K562 (cell line): ENCODE results near the gene POLRMT. TPM values are rescaled to one million over a fixed set of nuclear protein-coding genes. Genes with fewer than 3 reads are reported as not detected.

ENCODE experiments used
- ADNP ChIP-seq: fragments of 200-800 bp; sonication (Bioruptor generic); IDR thresholded peaks from 2 replicates; pipeline ENCODE4 v1.6.1; 2016; ENCODE audit warnings: missing genetic modification characterization, missing compliant biosample characterization
- DMBX1 ChIP-seq: fragments of 250-450 bp; sonication (Bioruptor Pico); IDR thresholded peaks from 2 replicates; pipeline ENCODE4 v1.8.0; 2022; ENCODE audit warnings: inconsistent platforms, mild to moderate bottlenecking, moderate library complexity, borderline replicate concordance
- FOSL1 ChIP-seq: fragments of 200-800 bp; sonication (Bioruptor generic); conservative IDR thresholded peaks from 2 replicates; pipeline ENCODE4 v1.6.1; 2016; ENCODE audit warnings: missing genetic modification characterization, missing compliant biosample characterization
- HMG20A ChIP-seq: fragments of 450-650 bp; formaldehyde crosslinking; conservative IDR thresholded peaks from 2 replicates; pipeline ENCODE4 v1.4.0; 2020; ENCODE audit warnings: mild to moderate bottlenecking, mixed read lengths
- HNRNPLL ChIP-seq: fragments of 200-400 bp; formaldehyde crosslinking; IDR thresholded peaks from 2 replicates; pipeline ENCODE4 v1.6.1; 2017; ENCODE audit warnings: low read length, low read depth, mild to moderate bottlenecking; ENCODE audit not compliant: poor library complexity, severe bottlenecking
- KLF10 ChIP-seq: fragments of 250-450 bp; sonication (Bioruptor Pico); IDR thresholded peaks from 2 replicates; pipeline ENCODE4 v1.6.1; 2021; ENCODE audit warnings: matching md5 sums
- MED1 ChIP-seq: sonication (generic); formaldehyde crosslinking; IDR thresholded peaks from 2 replicates; pipeline ENCODE4 v1.8.1; 2023; ENCODE audit warnings: missing genetic modification reagents, borderline replicate concordance
- OTX1 ChIP-seq: fragments of 450-650 bp; formaldehyde crosslinking; IDR thresholded peaks from 2 replicates; pipeline ENCODE4 v1.4.0; 2022; ENCODE audit warnings: mild to moderate bottlenecking
- POLR2G ChIP-seq: fragments of 200-400 bp; formaldehyde crosslinking; IDR thresholded peaks from 2 replicates; pipeline ENCODE4 v1.6.1; 2017; ENCODE audit warnings: low read depth, mild to moderate bottlenecking, antibody characterized with exemption, low read length, moderate library complexity
- PPARD ChIP-seq: fragments of 250-450 bp; sonication (Bioruptor Pico); IDR thresholded peaks from 2 replicates; pipeline ENCODE4 v1.8.0; 2022; ENCODE audit warnings: inconsistent platforms, mild to moderate bottlenecking, moderate library complexity
- RCOR1 ChIP-seq, 2 experiments: IDR thresholded peaks; 2 replicates each; pipeline ENCODE4 v1.6.1; 2012; ENCODE audit warnings: low read depth in 2 of 2, low read length in 2 of 2, borderline replicate concordance in 1 of 2, improper control_type of control experiment in 1 of 2
- RUNX1 ChIP-seq: sonication (generic); IDR thresholded peaks from 2 replicates; pipeline ENCODE4 v1.6.1; 2016; ENCODE audit warnings: antibody characterized with exemption, low read depth
- SIN3A ChIP-seq, 2 experiments: fragments of 150-350 bp in 1 of 2; IDR thresholded peaks; 2 replicates each; pipeline ENCODE4 v1.6.1; 2011 to 2016; ENCODE audit warnings: borderline replicate concordance in 2 of 2, low read depth in 2 of 2, low read length in 2 of 2, mild to moderate bottlenecking in 2 of 2, moderate library complexity in 2 of 2; ENCODE audit not compliant: control insufficient read depth in 1 of 2
- SIN3B ChIP-seq: fragments of 450-650 bp; IDR thresholded peaks from 2 replicates; pipeline ENCODE4 v1.6.1; 2017; ENCODE audit warnings: low read depth, mild to moderate bottlenecking, moderate library complexity
- SMC3 ChIP-seq: conservative IDR thresholded peaks from 2 replicates; pipeline ENCODE4 v1.6.1; 2011; ENCODE audit warnings: low read depth, low read length, improper control_type of control experiment; ENCODE audit not compliant: insufficient read depth
- SRF ChIP-seq, 2 experiments: fragments of 250-450, 450-650 bp in 1 of 2; sonication (Bioruptor Pico) in 1 of 2; sonication (generic) in 1 of 2; formaldehyde crosslinking; IDR thresholded peaks; 2 replicates each; pipeline versions ENCODE4 v1.5.0 to v1.5.1; 2020 to 2022; ENCODE audit warnings: mild to moderate bottlenecking in 1 of 2, missing genetic modification reagents in 1 of 2
- TAF15 ChIP-seq: fragments of 200-400 bp; formaldehyde crosslinking; IDR thresholded peaks from 2 replicates; pipeline ENCODE4 v1.6.1; 2017; ENCODE audit warnings: mild to moderate bottlenecking, low read depth, low read length, moderate library complexity
- TCF3 ChIP-seq: sonication (generic); formaldehyde crosslinking; IDR thresholded peaks from 2 replicates; pipeline ENCODE4 v1.4.0; 2020; ENCODE audit warnings: mild to moderate bottlenecking, missing genetic modification reagents
- ZNF174 ChIP-seq: fragments of 250-450 bp; sonication (Bioruptor Pico); IDR thresholded peaks from 2 replicates; pipeline ENCODE4 v1.4.0; 2020; ENCODE audit warnings: mild to moderate bottlenecking
- ZNF395 ChIP-seq: fragments of 200-800 bp; sonication (Bioruptor generic); IDR thresholded peaks from 2 replicates; pipeline ENCODE4 v1.6.1; 2017; ENCODE audit warnings: missing genetic modification characterization, missing compliant biosample characterization
- ZSCAN29 ChIP-seq: fragments of 450-650 bp; IDR thresholded peaks from 2 replicates; pipeline ENCODE4 v1.6.1; 2017
- polyA plus RNA-seq, 8 experiments: library from polyadenylated mRNA; depleted of rRNA in 4 of 8; stranded (reverse) in 5 of 8; unstranded in 3 of 8; fragments of >200 nt; fragmentation: Nextera tagmentation in 2 of 8; fragmentation: Illumina TruSeq in 1 of 8; extraction: Ambion mirVana in 2 of 8; extraction: Trizol in 1 of 8; gene quantifications; 2 replicates each; pipeline versions ENCODE4 v1.2.1 to v1.2.3, GENCODE V29; 2011 to 2014; ENCODE audit warnings: inconsistent platforms in 1 of 8, missing spikeins in 1 of 8
- total RNA-seq, 7 experiments: library from RNA; depleted of rRNA in 6 of 7; stranded (reverse); fragments of >200 nt in 6 of 7; fragmentation: Illumina TruSeq in 2 of 7; extraction: Trizol in 2 of 7; gene quantifications; 2 replicates each; pipeline versions ENCODE4 v1.2.1 to v1.2.3, GENCODE V29; 2011 to 2021; ENCODE audit warnings: low replicate concordance in 1 of 7
- TF ChIP-seq, protein P1 (sequence below): fragments of 450-650 bp; formaldehyde crosslinking; IDR thresholded peaks from 2 replicates; pipeline ENCODE4 v1.4.0; 2020; ENCODE audit warnings: mild to moderate bottlenecking, mixed read lengths
- TF ChIP-seq, protein P2 (sequence below): sonication (generic); formaldehyde crosslinking; IDR thresholded peaks from 2 replicates; pipeline ENCODE4 v1.8.0; 2022; ENCODE audit warnings: missing genetic modification reagents, mild to moderate bottlenecking, borderline replicate concordance

POLRMT gene
- total and polyA plus RNA-seq, 9 of the 15 experiments (the other 6 are each of a cell fraction or from before 2014, with no cell fraction given) = 30.3 to 144 (median 68.0) TPM

DNA sequence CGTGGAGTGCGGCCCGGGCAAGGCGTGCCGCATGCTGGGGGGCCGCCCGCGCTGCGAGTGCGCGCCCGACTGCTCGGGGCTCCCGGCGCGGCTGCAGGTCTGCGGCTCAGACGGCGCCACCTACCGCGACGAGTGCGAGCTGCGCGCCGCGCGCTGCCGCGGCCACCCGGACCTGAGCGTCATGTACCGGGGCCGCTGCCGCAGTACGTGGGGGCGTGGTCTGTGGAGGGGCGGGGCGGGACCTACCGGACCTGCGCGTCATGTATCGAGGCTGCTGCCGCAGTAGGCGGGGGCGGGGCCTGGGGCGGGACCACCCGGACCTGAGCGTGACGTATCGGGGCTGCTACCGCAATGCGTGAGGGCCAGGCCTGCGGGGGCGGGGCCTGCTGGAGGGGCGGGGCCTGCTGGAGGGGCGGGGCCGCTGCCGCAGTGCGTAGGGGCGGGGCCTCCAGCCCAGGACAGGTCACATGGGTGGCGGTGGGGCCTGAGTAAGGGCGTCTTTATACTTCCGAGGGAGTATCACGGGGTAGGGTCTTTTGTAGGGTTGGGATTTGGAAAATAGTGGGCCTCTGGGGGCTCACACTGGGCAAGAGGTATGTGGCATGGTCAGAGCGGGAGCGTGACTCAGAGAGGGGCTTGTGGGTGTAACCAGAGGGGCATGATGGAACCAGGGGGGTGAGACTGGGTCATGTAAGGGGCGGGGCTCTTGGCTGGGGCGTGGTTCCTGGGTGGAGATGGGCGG is 47.1 kb upstream of the POLRMT start (continued):
- TF ChIP-seq HMG20A (CRISPR knock-in tag) (no peak), ZNF174 (CRISPR knock-in tag) (no peak), ZNF395 (CRISPR knock-in tag) (no peak), ZSCAN29 (no peak), TAF15 (no peak), PPARD (no peak), OTX1 (CRISPR knock-in tag) (peak; percentile 96), MED1 (CRISPR knock-in tag) (no peak), DMBX1 (CRISPR knock-in tag) (no peak), SRF (CRISPR knock-in tag; IDR thresholded peaks at IDR 0.05) (peak in 1 of 2 experiments; percentile 7; a peak in 1 of 4 replicates), ADNP (no peak), SIN3A (IDR thresholded peaks at IDR 0.05; ENCODE audit: borderline replicate concordance in 2 of 2, control insufficient read depth in 1 of 2, low read depth in 2 of 2, low read length in 2 of 2) (peak in 1 of 2 experiments; percentile 80; a peak in 1 of 4 replicates), SIN3B (no peak; the same call in none of the 2 replicates), POLR2G (peak; percentile 97), RUNX1 (no peak), SMC3 (0 out of 2 replicates have a peak, but pooled peaks have one; percentile 21), TCF3 (CRISPR knock-in tag) (peak; percentile 26), FOSL1 (peak; percentile 31; the same call in 1 of the 2 replicates), KLF10 (CRISPR knock-in tag) (no peak), RCOR1 (IDR thresholded peaks at IDR 0.05; ENCODE audit: borderline replicate concordance in 1 of 2, low read depth in 2 of 2, low read length in 2 of 2) (peak in 1 of 2 experiments; percentile 65; a peak in 1 of 4 replicates), HNRNPLL (no peak)
- TF ChIP-seq, protein P1, sequence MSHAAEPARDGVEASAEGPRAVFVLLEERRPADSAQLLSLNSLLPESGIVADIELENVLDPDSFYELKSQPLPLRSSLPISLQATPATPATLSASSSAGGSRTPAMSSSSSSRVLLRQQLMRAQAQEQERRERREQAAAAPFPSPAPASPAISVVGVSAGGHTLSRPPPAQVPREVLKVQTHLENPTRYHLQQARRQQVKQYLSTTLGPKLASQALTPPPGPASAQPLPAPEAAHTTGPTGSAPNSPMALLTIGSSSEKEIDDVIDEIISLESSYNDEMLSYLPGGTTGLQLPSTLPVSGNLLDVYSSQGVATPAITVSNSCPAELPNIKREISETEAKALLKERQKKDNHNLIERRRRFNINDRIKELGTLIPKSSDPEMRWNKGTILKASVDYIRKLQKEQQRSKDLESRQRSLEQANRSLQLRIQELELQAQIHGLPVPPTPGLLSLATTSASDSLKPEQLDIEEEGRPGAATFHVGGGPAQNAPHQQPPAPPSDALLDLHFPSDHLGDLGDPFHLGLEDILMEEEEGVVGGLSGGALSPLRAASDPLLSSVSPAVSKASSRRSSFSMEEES (CRISPR knock-in tag) = peak; percentile 49
- TF ChIP-seq, protein P2, sequence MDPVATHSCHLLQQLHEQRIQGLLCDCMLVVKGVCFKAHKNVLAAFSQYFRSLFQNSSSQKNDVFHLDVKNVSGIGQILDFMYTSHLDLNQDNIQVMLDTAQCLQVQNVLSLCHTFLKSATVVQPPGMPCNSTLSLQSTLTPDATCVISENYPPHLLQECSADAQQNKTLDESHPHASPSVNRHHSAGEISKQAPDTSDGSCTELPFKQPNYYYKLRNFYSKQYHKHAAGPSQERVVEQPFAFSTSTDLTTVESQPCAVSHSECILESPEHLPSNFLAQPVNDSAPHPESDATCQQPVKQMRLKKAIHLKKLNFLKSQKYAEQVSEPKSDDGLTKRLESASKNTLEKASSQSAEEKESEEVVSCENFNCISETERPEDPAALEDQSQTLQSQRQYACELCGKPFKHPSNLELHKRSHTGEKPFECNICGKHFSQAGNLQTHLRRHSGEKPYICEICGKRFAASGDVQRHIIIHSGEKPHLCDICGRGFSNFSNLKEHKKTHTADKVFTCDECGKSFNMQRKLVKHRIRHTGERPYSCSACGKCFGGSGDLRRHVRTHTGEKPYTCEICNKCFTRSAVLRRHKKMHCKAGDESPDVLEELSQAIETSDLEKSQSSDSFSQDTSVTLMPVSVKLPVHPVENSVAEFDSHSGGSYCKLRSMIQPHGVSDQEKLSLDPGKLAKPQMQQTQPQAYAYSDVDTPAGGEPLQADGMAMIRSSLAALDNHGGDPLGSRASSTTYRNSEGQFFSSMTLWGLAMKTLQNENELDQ (CRISPR knock-in tag) = no peak
